ENCODE data around the gene EXOC6B. TPM values are rescaled to one million over a fixed set of nuclear protein-coding genes. Genes with fewer than 3 reads are reported as not detected.
A peak's percentile ranks its signal among the peaks of the same experiment; 100 is the strongest.

The EXOC6B gene
- total and polyA plus RNA-seq, 9 of the 15 experiments (the other 6 are each of a cell fraction or from before 2014, with no cell fraction given) = 0.28 to 4.2 (median 2.0) TPM

DNA sequence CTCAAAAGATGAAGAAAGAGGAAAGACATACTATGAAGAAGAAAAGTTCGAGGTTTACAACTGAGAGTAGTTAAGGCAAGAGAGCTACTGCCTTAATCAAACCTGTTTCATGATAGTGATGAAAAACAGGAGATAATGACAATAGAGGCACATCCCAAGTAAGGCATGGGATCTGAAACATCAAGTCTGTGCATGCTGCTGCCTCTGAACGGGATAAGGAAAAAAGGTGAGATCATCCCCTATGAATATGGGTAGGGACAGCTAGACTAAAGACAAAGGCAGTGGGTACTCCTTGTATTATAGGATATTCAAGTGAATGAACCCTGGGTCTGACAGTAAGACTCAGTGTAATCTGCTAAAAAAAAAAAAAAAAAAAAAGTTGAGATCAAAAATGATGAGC is 3.0 kb downstream of the EXOC6B start (continued):
- TF ChIP-seq RBBP5 (IDR thresholded peaks at IDR 0.05; ENCODE audit: borderline replicate concordance, insufficient read depth, low read length, poor library complexity, severe bottlenecking) (no peak), NR2F6 (CRISPR knock-in tag; IDR thresholded peaks at IDR 0.05) (no peak), DACH1 (IDR thresholded peaks at IDR 0.05; ENCODE audit: partially characterized antibody) (no peak), ZNF431 (CRISPR knock-in tag; IDR thresholded peaks at IDR 0.05) (no peak), KDM5B (IDR thresholded peaks at IDR 0.05; ENCODE audit: insufficient replicate concordance, low read depth, low read length) (no peak), MTA3 (IDR thresholded peaks at IDR 0.05; ENCODE audit: borderline replicate concordance) (no peak), CTBP1 (IDR thresholded peaks at IDR 0.05; ENCODE audit: borderline replicate concordance) (no peak)

GRCh38 chr2:72821983-72822382 is 3.9 kb downstream of the EXOC6B start:
- ChIA-PET CTCF (ENCODE audit: low intra/inter-chr PET ratio) (interaction anchor here (0.7 kb wide), 1 partner anchor 79 kb away, joined by 5 read pairs; no protein-coding TSS in a partner anchor), POLR2A (interaction anchor here (0.9 to 1.1 kb wide), 3 partner anchors 9 to 21 kb away, joined by 3 read pairs; no protein-coding TSS in a partner anchor)
- FAIRE-seq (no peak), ATAC-seq (no peak), DNase-seq (ENCODE audit: extremely low read depth in 1 of 4, low spot score in 3 of 4) (no peak)
- H3K9ac ChIP-seq (ENCODE audit: insufficient read depth in 1 of 2, low read depth in 2 of 2, low read length in 2 of 2) = no peak overlapping the region
- no peaks in the 10 kb centered on the region for H3K79me2 ChIP-seq (ENCODE audit: control insufficient read depth, insufficient read depth, low read length)
- TF ChIP-seq CHD4 (IDR thresholded peaks at IDR 0.05; ENCODE audit: insufficient read depth, insufficient replicate concordance, low read depth, low read length, poor library complexity, severe bottlenecking) (no peak), C11orf30 (IDR thresholded peaks at IDR 0.05; ENCODE audit: low read depth) (peak; percentile 44; the same call in 1 of the 2 replicates), ZNF316 (IDR thresholded peaks at IDR 0.05) (peak; percentile 70; the same call in 1 of the 2 replicates), PHTF2 (CRISPR knock-in tag; IDR thresholded peaks at IDR 0.05) (no peak)
- H2AFZ ChIP-seq (ENCODE audit: low read depth, low read length) = no peak overlapping the region
- H3K27ac ChIP-seq (ENCODE audit: extremely low read depth, low read depth, low read length) = no peak overlapping the region
- peaks cover 6 to 10% of the 10 kb centered on the region in 2 experiments; a peak in 4 of 5 replicates for H3K4me1 ChIP-seq (replicated peaks in 1 of 2; ENCODE audit: control insufficient read depth in 2 of 2, insufficient read depth in 2 of 2, low read length in 2 of 2)
- H3K36me3 ChIP-seq (ENCODE audit: control insufficient read depth, insufficient read depth, low read length) = no peaks in the 10 kb centered on the region
- no peaks in the 10 kb centered on the region for H3K9me3 ChIP-seq (replicated peaks; ENCODE audit: control insufficient read depth, insufficient read depth, low read depth, low read length)
- no peaks in the 10 kb centered on the region for H3K9me1 ChIP-seq (ENCODE audit: control insufficient read depth, insufficient read depth, low read length)
- no peaks in the 10 kb centered on the region for H4K20me1 ChIP-seq (replicated peaks; ENCODE audit: control insufficient read depth, insufficient read depth, low read length)
- intact Hi-C loops (cut with micrococcal nuclease) = no loop called here
- BruUV-seq (replicated peaks) = no TSS peak
- no peaks in the 10 kb centered on the region; a peak in 2 of 5 replicates for H3K27me3 ChIP-seq (ENCODE audit: control insufficient read depth in 2 of 2, insufficient read depth in 2 of 2, low read length in 2 of 2)
- no peak overlapping the region for H3K4me3 ChIP-seq
- in situ Hi-C loops (cut with MboI) = no loop called here
- H3K4me2 ChIP-seq (ENCODE audit: insufficient read depth, low read length) = no peak overlapping the region

Measured in K562 (cell line).